Stimulated activated CD8-positive, alpha-beta memory T cell treated with anti-CD3 and anti-CD28 coated beads, Interleukin-2, amount 100 ng/mL, for 48 hours (primary cell): ENCODE results near the gene PLD5.

Experiments
- DNase-seq, 2 donors: peaks; one replicate each; pipeline ENCODE4 v3.0.0-alpha.2; 2020; ENCODE audit warnings: low read depth in 2 of 2

Gene PLD5

GRCh38 chr1:242524571-242525359, at the start of gene PLD5:
Gene PLD5, minus strand, starts transcription at chr1:242524697.
- DNase-seq: no peak

- no peak for DNase-seq
These were observed 45.4 kb upstream of the PLD5 start for GRCh38 chr1:242569867-242570266.

- DNase-seq: no peak
These were observed 44.2 kb upstream of the PLD5 start for GRCh38 chr1:242568666-242569065.

GRCh38 chr1:242567596-242567995, 43.1 kb upstream of the PLD5 start:
- DNase-seq: no peak

DNA sequence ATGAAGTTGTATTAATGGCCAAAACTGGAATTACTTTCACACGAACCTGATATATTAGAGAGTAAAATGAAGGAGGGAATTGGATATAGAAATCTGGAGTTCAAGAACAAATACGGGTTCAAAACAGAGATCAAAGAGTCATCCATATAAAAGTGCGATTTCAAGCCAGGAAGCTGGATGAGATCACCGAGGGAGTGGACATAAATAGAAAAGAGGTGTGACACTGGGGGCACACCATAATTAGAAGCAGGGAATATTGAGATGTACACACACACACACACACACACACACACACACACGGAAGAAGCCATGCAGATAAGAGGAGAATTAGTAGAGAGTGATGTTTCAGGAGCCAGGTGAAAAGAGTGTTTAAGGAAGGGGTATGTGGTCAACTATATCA, 32.3 kb upstream of the PLD5 start:
- no peak for DNase-seq

GRCh38 chr1:242556276-242556675, 31.8 kb upstream of the PLD5 start:
- DNase-seq: no peak

- no peak for DNase-seq
These were observed 30.1 kb upstream of the PLD5 start for GRCh38 chr1:242554577-242554976.

GRCh38 chr1:242546849-242547729, 22.6 kb upstream of the PLD5 start:
- no peak for DNase-seq

GRCh38 chr1:242546441-242546840, 21.9 kb upstream of the PLD5 start:
- no peak for DNase-seq

DNA sequence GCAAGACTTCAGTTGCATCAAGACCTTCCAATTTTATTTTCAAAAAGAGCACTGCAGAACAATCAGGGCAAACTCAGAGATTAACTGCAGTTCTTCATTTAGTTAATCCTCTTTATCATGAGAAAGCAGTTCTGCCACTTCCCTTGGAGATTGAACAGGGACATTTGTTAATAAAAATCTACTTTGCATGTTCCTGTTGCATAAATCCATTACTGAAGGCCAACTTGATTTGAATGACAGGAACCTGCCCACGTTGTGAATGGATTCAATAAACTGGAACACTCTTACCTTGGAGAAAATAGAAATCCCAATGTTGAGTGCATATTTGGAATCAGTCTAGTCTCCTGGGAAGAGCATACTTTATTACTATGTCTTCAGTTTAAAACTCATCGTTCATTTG, 19.6 kb upstream of the PLD5 start:
- DNase-seq: no peak

DNA sequence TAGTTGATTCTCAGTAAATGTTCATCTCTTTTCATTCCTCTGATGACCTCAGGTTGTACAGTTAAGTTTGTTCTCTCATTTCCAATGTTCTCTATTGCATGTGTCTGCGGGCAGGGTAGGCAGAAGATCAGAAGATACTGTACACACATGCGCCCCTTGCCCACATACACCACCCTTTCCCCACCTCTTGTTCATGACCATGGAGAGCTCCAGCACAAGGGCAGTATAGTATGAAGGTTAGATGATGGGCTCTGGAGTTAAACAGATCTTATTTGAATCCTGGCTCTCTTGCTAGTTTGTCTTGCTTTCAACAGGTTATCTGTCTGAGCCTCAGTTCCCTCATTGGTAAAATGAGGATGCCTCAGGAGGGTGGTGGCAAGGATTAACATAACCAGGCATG, 17.8 kb upstream of the PLD5 start:
- no peak for DNase-seq

DNA sequence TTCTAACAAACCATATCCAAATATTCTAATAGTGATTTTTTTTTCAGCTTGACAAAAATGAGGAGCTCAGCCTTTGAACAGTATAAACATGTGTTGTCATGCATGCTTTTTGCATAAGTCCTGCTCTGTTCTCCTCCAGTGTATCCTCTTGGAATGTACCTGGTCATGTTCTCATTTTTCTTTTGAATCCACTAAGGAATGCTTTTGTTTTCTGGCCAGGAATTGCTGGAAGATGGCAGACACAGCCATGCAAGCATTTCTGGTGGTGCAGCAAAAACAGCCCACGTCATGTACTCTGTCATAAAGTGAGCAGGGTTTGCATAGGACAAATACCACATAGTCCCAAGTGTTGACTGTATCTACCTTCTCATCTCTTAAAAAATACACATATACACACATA, 11.5 kb upstream of the PLD5 start:
- no peak for DNase-seq

- no peak for DNase-seq
These were observed 10.3 kb upstream of the PLD5 start for GRCh38 chr1:242534753-242535152.

DNA sequence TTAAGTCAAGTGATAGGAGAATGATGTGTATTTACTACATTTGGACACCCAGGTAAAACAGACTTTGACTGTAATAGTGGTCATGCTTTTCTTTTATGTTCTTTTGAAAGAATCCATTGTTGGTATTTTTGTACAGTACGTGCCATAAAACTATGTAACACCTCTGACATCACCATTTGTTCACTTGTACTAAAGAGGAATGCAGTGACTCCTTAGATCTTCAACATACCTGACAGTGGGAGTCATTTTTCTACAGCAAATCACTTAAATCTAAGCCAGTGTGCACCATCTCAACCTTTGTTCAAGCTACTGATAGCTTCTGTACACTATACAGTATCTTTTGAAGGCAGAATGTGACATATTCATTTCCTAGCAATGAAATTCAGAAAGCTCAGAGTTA, 6.3 kb upstream of the PLD5 start:
- DNase-seq: no peak

DNA sequence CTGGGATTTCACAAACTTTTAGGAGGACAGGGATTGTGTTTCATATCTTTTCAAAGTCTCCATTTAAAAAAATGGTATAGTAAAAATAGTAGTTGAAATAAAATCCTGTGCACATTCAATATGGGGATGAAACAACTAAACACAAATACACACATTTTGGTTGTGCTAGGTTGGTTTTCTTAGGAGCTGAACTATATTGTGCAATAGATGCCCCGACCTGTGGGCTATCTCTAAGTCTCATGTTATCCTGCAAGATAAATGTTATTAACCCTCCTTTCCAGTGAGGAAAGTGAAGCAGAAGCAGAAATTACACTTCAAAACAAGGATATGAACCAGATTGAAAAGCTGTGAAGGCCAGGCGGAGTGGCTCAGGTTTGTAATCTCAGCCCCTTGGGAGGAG, 1.3 kb upstream of the PLD5 start:
- no peak for DNase-seq

- DNase-seq: no peak
These were observed 844 bp upstream of the PLD5 start for GRCh38 chr1:242525360-242525722.

DNA sequence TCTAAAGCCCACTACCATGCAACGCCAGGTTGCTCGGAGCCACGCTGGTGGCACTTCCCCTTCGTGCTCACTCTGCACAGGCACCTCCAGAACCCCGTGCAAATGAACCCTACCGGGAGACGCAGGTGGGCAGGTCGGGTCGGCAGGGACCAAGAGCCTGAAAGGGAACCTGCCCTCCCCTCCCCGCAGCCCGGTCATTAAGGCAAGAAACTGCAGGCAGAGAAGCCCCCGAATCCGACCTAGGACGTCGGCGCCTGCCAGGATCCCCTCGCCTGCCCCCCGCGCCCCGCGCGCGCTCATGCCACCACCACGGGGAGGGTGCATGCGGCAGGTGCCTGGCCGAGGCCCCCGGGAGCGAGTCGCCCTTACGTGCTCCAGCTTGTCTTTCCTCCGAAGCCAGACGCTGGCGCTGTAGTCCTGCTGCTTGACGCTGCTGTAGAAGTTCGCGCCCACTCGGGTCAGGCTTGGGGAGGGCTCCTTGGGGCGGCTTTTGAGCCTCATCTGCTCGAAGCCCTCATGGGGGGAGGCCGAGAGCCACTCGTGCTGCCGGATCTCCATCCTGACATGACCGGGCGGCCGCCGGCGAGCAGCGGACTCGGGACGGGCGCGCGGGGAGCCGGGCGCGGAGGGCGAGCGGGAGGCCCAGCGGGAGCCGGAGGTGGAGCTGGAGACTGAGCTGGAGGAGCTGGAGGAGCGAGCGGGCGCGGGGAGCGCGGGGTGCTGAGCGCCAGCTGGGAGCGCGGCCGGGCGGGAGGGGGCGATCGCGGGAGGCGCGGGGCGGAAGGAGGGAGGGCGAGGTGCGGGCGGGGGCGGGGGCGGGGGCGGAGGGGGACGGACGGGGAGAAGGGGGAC, 552 bp downstream of the PLD5 start:
- DNase-seq: no peak

DNA sequence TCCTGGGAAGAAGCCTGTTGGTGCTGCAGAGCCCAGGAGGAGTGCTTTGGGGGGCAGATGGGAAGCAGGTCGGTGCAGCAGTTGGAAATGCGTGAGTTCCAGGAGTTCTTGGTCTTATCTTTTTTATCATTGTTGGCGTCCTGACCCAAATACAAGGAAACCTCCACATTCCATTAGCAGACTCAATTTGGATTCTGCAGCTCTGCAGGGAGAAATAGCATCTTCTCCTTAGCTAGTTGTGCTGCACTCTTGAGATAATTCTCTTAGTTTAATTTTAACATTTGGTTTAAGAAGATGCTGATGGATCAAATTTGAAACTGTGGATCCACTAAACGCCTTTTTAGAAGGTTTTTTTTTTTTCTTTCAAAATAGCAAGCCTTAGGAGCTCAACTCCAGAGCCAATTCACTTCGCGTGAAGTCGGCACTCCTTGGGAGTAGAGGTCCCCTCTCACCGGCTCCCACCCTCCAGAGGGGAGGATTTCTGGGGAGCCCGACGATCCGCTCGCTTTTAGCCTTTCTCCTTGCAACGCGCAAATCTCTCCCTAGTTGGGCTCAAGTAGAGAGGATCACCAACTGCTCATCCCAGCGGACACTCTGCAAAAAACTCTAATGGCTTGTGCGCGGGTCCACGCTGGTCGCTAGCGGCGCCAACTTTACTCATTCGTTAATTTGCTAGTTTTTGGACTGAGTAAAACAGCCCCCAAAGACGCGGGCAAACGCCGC, 1.3 kb downstream of the PLD5 start:
- no peak for DNase-seq

DNA sequence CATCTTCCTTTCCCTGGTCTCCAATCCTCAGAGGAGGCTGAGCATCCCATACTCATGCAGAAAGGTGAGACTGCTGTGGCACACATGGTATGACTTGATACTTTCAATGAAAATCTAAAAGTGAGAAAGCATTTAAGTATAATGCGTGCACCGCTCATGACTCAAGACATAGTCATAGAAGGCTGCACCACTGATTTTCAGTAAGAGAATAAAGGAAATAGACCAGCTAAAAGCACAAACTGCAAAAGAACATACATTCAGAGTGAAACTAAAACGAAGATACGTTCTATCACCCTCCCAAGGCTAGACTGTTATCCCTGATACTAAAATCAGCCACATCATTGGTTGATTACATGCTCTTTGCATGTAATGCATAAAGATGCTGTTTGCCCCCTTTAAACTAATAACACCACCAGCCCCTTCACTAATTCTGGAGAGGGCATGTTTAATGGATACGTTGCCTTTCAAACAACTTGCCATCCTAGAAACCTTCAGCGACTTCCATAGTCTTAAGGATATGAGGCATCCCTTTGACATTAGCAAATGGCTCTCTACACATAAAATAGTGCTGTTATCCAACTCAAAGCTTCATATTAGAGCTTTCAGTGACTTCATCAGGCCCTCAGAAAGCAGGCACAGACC, 2.1 kb downstream of the PLD5 start:
- DNase-seq: no peak

- DNase-seq: no peak
These were observed 8.9 kb downstream of the PLD5 start for GRCh38 chr1:242515555-242515954.

- DNase-seq: no peak
These were observed 17.8 kb downstream of the PLD5 start for GRCh38 chr1:242506724-242507123.
